Ramos (cell line): ENCODE results near the gene C1orf122.

Experiments used
- in situ Hi-C: fragments of 300-500 bp; cut with MboI; formaldehyde crosslinking; loops from one replicate; pipeline ENCODE4 v1.14.3; 2022; ENCODE audit warnings: low sequenced_read_pairs; ENCODE audit not compliant: unreplicated experiment

Gene C1orf122

GRCh38 chr1:37795340-37796125 is 12.1 kb upstream of the C1orf122 start:
- in situ Hi-C loops, result no loop called here

DNA sequence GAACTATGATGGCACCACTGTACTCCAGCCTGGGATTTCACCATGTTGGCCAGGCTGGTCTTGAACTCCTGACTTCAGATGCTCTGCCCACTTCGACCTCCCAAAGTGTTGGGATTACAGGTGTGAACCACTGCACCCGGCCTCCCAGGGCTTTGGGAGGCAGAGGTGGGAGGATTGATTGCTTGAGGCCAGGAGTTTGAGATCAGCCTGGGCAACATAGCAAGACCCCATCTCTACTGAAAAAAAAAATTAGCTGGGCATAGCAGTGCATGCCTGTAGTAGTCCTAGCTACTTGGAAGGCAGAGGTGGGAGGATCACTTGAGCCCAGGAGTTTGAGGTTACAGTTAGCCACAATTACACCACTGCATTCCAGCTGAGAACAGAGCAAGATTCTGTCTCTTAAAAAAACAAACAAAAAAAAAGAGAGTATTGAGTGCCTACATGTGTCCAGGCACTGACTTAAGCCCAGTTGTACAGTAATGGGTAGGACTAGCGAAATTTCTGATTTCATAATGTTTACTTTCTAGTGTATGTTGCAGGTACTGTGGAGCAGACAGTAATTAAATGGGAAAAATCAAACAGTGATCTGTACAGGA is 9.7 kb upstream of the C1orf122 start:
- in situ Hi-C loops, result no loop called here

DNA sequence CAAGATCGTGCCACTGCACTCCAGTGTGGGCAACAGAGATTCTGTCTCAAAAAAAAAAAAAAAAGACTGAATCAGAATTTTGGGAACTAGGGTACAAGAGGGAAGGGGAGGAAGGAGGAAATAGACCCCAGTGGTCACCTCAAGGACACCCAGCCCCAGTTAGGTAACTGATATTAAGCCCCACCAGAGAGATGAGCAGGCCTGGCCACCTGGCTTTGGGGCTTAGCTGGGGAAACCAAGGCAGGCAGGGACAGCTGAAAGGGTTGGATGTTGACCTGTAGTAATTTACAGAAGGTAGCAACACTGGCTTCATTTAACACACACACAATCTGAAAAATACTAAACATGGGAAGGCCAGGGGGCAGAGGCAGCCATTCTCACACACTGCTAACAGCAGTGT is 5.2 kb upstream of the C1orf122 start:
- in situ Hi-C loops, result no loop called here

GRCh38 chr1:37807220-37807554 is 403 bp upstream of the C1orf122 start:
- in situ Hi-C loops, result no loop called here

- in situ Hi-C loops, result no loop called here
Observed at GRCh38 chr1:37808369-37809319, 1.1 kb downstream of the C1orf122 start.

GRCh38 chr1:37809942-37810341 is 2.4 kb downstream of the C1orf122 start:
- in situ Hi-C loops, result no loop called here

DNA sequence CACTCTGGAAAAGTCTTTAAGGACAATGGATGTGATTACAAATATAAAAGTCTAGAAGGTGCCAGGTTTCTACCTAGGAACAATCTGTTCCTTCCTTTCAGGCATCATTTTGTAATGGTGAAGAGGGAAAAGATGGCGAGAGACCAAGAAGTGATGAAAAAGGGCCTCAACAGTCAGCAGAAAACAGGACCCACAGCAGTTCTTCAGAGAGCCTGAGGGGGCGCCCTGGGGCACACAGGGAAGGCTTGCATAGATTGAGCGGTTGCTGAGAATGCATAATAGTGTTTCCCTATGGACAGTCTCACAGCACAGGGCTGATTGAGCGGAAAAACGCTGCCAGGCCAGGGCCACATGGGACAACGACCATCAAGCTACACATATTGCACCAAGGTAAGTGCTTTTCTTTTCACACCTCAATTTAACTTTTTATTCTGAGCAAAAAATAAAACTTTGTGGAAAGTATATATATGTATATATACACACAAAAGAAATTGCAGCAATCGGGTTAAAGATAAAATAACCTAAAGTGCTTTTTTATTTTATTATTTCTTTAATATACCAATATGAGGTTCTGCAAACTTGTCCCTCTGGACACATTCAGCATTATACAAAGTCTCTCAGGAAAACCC is 3.6 kb downstream of the C1orf122 start:
- in situ Hi-C loops, result no loop called here

- in situ Hi-C loops, result no loop called here
Observed at GRCh38 chr1:37813529-37814145, 6.0 kb downstream of the C1orf122 start.

- in situ Hi-C loops, result no loop called here
Observed at GRCh38 chr1:37814252-37814651, 6.7 kb downstream of the C1orf122 start.

- in situ Hi-C loops, result no loop called here
Observed at GRCh38 chr1:37817481-37817880, 9.9 kb downstream of the C1orf122 start.

GRCh38 chr1:37821481-37821880 is 13.9 kb downstream of the C1orf122 start:
- in situ Hi-C loops, result no loop called here

GRCh38 chr1:37822906-37823815 is 15.6 kb downstream of the C1orf122 start:
- in situ Hi-C loops, result no loop called here

DNA sequence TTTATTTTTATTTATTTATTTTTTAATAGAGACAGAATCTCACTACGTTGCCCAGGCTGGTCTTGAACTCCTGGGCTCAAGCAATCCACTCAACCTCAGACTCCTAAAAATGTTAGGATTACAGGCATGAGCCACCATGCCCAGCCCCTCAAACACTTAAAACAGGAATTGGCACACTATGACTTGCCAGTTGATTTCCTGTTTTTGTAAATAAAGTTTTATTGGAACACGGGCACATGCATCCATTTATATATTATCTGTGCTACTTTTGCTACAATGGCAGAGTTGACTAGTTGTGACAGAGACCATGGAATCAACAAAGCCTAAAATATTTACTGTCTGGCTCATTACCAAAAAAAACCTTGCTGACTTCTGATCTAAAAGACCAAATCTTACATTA is 16.4 kb downstream of the C1orf122 start:
- in situ Hi-C loops, result no loop called here

GRCh38 chr1:37825506-37825905 is 17.9 kb downstream of the C1orf122 start:
- in situ Hi-C loops, result no loop called here

GRCh38 chr1:37828410-37829074 is 21.0 kb downstream of the C1orf122 start:
- in situ Hi-C loops, result no loop called here

DNA sequence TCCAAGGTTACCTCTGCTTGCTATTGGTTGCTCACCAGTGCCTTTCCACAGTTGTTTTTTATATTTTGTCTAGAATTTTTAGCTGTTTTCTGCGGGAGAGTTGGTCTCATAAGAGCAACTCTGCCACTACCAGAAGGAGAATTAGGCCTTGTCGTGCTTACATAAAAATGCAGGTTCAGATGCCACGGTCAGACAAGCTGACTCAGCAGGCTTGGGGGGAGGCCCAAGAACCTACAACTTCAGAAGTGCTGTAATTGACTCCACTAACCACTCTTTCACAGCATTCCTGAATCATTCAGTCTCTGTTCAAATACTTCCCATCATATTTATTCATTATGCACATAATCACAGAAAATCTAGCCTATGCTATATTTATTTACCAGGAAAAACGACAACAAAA is 23.5 kb downstream of the C1orf122 start:
- in situ Hi-C loops, result no loop called here

- in situ Hi-C loops, result no loop called here
Observed at GRCh38 chr1:37831809-37832208, 24.2 kb downstream of the C1orf122 start.

GRCh38 chr1:37836788-37837187 is 29.2 kb downstream of the C1orf122 start:
- in situ Hi-C loops, result no loop called here

- in situ Hi-C loops, result no loop called here
Observed at GRCh38 chr1:37839676-37840075, 32.1 kb downstream of the C1orf122 start.
